ENCODE measurements around the gene PXDN.

DNA sequence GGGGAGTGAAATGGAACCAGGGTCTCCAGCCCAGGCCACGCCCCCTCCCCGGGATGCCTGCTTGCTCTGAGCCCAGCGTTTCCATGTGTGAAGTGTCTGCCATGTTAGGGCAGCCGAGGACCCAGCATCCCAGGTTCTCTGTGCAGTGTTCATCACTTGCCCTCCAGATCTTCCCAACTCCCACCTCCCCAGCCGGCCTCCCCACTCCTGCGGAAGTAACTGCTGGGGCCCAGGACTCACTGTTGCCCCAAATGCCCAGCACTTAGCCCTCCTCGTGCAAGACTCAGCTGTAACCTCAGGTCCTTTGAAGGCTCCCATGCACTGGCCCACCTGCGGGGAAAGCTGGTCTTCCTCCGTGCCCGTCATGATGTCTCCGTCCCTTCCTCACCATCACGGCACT, 9.7 kb upstream of the PXDN start:
- TF ChIP-seq CTCF (IDR thresholded peaks at IDR 0.05) (no peak), POLR2A (IDR thresholded peaks at IDR 0.05) (no peak)

Data from stomach (tissue), 4 donors.